ENCODE results near the gene GPR32. TPM values are rescaled to one million over a fixed set of nuclear protein-coding genes. Genes with fewer than 3 reads are reported as not detected.
A peak's percentile ranks its signal among the peaks of the same experiment; 100 is the strongest.

Gene GPR32
- total and polyA plus RNA-seq, 10 of the 15 experiments (the other 5 are each of a cell fraction or from before 2014, with no cell fraction given): not detected

- TF ChIP-seq CUX1 (IDR thresholded peaks at IDR 0.05; ENCODE audit: insufficient replicate concordance, low read depth, low read length): no peak
- 0 out of 2 replicates have a peak, but pooled peaks have one; percentile 4 for TF ChIP-seq BACH1 (IDR thresholded peaks at IDR 0.05; ENCODE audit: borderline replicate concordance)
- no peak for TF ChIP-seq NR2C1 (IDR thresholded peaks at IDR 0.05)
- no peak for TF ChIP-seq HDAC2 (IDR thresholded peaks at IDR 0.05)
- TF ChIP-seq HCFC1 (IDR thresholded peaks at IDR 0.05; ENCODE audit: low read length): no peak
- TF ChIP-seq NFXL1 (IDR thresholded peaks at IDR 0.05; ENCODE audit: borderline replicate concordance): no peak
- TF ChIP-seq LARP7 (IDR thresholded peaks at IDR 0.05): no peak
- no peak for TF ChIP-seq CBX3 (IDR thresholded peaks at IDR 0.05; ENCODE audit: borderline replicate concordance, low read depth)
- TF ChIP-seq EP300 (IDR thresholded peaks at IDR 0.05; ENCODE audit: borderline replicate concordance in 1 of 2, control insufficient read depth in 1 of 2, low read depth in 2 of 2, low read length in 2 of 2): no peak
- TF ChIP-seq MTA3 (IDR thresholded peaks at IDR 0.05; ENCODE audit: borderline replicate concordance, low read length): 0 out of 2 replicates have a peak, but pooled peaks have one; percentile 16
- no peak for TF ChIP-seq SP1 (IDR thresholded peaks at IDR 0.05; ENCODE audit: low read depth, low read length)
Observed at GRCh38 chr19:50795664-50796073, 25.4 kb downstream of the GPR32 start (continued).

All from GM12878 (cell line).